GM18517 (cell line): Measurements from ENCODE around the gene TMEM63A.
"Not testable (repeated sequence)": the region's sequence is repeated elsewhere in the genome, so short reads cannot be mapped to it uniquely, and the experiment has no call there.

ENCODE experiments used
- ATAC-seq: cut with Tn5 transposase; IDR thresholded peaks from one replicate; pipeline ENCODE4 v1.9.1; 2021; ENCODE audit warnings: mild to moderate bottlenecking, moderate library complexity; ENCODE audit not compliant: unreplicated experiment

TMEM63A gene

GRCh38 chr1:225881959-225882693 is at the start of gene TMEM63A:
TMEM63A (minus strand) TSS chr1:225882380; CDS start chr1:225877580, 4,800 bp downstream.
- ATAC-seq: peak; percentile 77

GRCh38 chr1:225931270-225932136 is 49.3 kb upstream of the TMEM63A start:
- ATAC-seq: no peak

GRCh38 chr1:225930566-225930965 is 48.4 kb upstream of the TMEM63A start:
- ATAC-seq: no peak

GRCh38 chr1:225929462-225929861 is 47.3 kb upstream of the TMEM63A start:
- not testable (repeated sequence) for ATAC-seq

GRCh38 chr1:225928186-225929175 is 46.3 kb upstream of the TMEM63A start:
- no peak for ATAC-seq

GRCh38 chr1:225926551-225927113 is 44.5 kb upstream of the TMEM63A start:
- ATAC-seq: no peak

- ATAC-seq: peak; percentile 96
These were observed 41.7 kb upstream of the TMEM63A start, which contains the start of gene PYCR2 for GRCh38 chr1:225923692-225924555. PYCR2 (minus strand) TSS chr1:225924250; CDS start chr1:225924110, 140 bp downstream.

- no peak for ATAC-seq
These were observed 41.2 kb upstream of the TMEM63A start for GRCh38 chr1:225923381-225923691.

GRCh38 chr1:225921734-225922709 is 39.8 kb upstream of the TMEM63A start:
- no peak for ATAC-seq

GRCh38 chr1:225919906-225920305 is 37.7 kb upstream of the TMEM63A start:
- no peak for ATAC-seq

GRCh38 chr1:225918280-225918679 is 36.1 kb upstream of the TMEM63A start:
- no peak for ATAC-seq

- no peak for ATAC-seq
These were observed 35.4 kb upstream of the TMEM63A start for GRCh38 chr1:225917536-225917935.

- ATAC-seq: no peak
These were observed 34.9 kb upstream of the TMEM63A start for GRCh38 chr1:225917101-225917500.

- ATAC-seq: no peak
These were observed 33.4 kb upstream of the TMEM63A start for GRCh38 chr1:225915538-225915991.

- ATAC-seq: no peak
These were observed 32.8 kb upstream of the TMEM63A start for GRCh38 chr1:225914947-225915346.

GRCh38 chr1:225914391-225914790 is 32.2 kb upstream of the TMEM63A start:
- no peak for ATAC-seq

GRCh38 chr1:225911191-225912130 is 29.3 kb upstream of the TMEM63A start:
- no peak for ATAC-seq
